Endothelial cell of umbilical vein (primary cell): ENCODE results near the gene FBXO45. TPM values are rescaled to one million over a fixed set of nuclear protein-coding genes. Genes with fewer than 3 reads are reported as not detected.
A peak's percentile ranks its signal among the peaks of the same experiment; 100 is the strongest.

Experiments used
- BruUV-seq: library from RNA; stranded (reverse); fragments of 400-500 nt; replicated peaks from 2 replicates; lab custom pipeline; 2021; lab: Mats Ljungman, UMichigan
- CTCF ChIA-PET: fragments of 300-600, 350-600 bp; sonication (Branson Sonifier 250); formaldehyde crosslinking; loops from one replicate; lab custom pipeline; 2021; ENCODE audit warnings: antibody characterized with exemption, inconsistent platforms; lab: Charles Lee
- POLR2A ChIA-PET: fragments of 300-600, 350-600 bp; sonication (Branson Sonifier 250); formaldehyde crosslinking; loops from one replicate; lab custom pipeline; 2021; ENCODE audit warnings: antibody characterized with exemption, inconsistent platforms; lab: Charles Lee
- DNase-seq: peaks from one replicate; pipeline ENCODE4 v3.0.0-alpha.2; 2011; ENCODE audit warnings: low read depth, low spot score
- FAIRE-seq: peaks from 2 replicates; lab custom pipeline; 2011; peaks lifted over from hg19 to GRCh38; lab: Jason Lieb, UNC
- H2AFZ ChIP-seq: 2 replicates; pipeline ENCODE4 v1.6.0; 2012; ENCODE audit warnings: low read depth, low read length, control low read depth, inconsistent platforms
- H3K27ac ChIP-seq: 2 replicates; pipeline ENCODE4 v1.5.1; 2011; ENCODE audit warnings: low read depth, mild to moderate bottlenecking, control low read depth, low read length, moderate library complexity; ENCODE audit not compliant: insufficient read depth
- H3K27me3 ChIP-seq, 2 experiments: 2 replicates each; pipeline versions ENCODE4 v1.6.0 to v1.6.1; 2011; ENCODE audit warnings: low read length in 2 of 2, mixed read lengths in 1 of 2; ENCODE audit not compliant: control insufficient read depth in 2 of 2, insufficient read depth in 2 of 2
- H3K36me3 ChIP-seq, 2 experiments: 2 replicates in 1 of 2; 3 replicates in 1 of 2; pipeline ENCODE4 v1.5.1; 2011; ENCODE audit warnings: low read length in 2 of 2, mild to moderate bottlenecking in 1 of 2, moderate library complexity in 1 of 2; ENCODE audit not compliant: control insufficient read depth in 2 of 2, insufficient read depth in 2 of 2; ENCODE audit errors: extremely low read depth in 1 of 2
- H3K4me1 ChIP-seq: 3 replicates; pipeline ENCODE4 v1.5.1; 2011; ENCODE audit warnings: mild to moderate bottlenecking, low read length; ENCODE audit not compliant: control insufficient read depth, insufficient read depth; ENCODE audit errors: extremely low read depth
- H3K4me2 ChIP-seq: 2 replicates; pipeline ENCODE4 v1.6.1; 2011; ENCODE audit warnings: low read length, control low read depth, mixed read lengths; ENCODE audit not compliant: insufficient read depth
- H3K4me3 ChIP-seq, 3 experiments: fragments of 200-600 bp in 1 of 3; sonication (generic), shearing (Covaris generic) in 1 of 3; replicated peaks in 1 of 3; 2 replicates each; pipeline ENCODE4 v1.5.1; 2011 to 2016; ENCODE audit warnings: control low read depth in 3 of 3, low read length in 3 of 3, mild to moderate bottlenecking in 2 of 3, inconsistent platforms in 1 of 3, low read depth in 1 of 3, moderate library complexity in 1 of 3; ENCODE audit not compliant: insufficient read depth in 1 of 3
- H3K79me2 ChIP-seq: 2 replicates; pipeline ENCODE4 v1.6.0; 2012; ENCODE audit warnings: low read length, inconsistent platforms; ENCODE audit not compliant: control insufficient read depth, insufficient read depth
- H3K9ac ChIP-seq: replicated peaks from 2 replicates; pipeline ENCODE3; 2011; ENCODE audit warnings: low read length, control low read depth; ENCODE audit not compliant: insufficient read depth; ENCODE audit errors: extremely low read depth
- H3K9me1 ChIP-seq: replicated peaks from 3 replicates; pipeline ENCODE4 v1.6.0; 2011; ENCODE audit warnings: mild to moderate bottlenecking, low read length; ENCODE audit not compliant: control insufficient read depth, insufficient read depth; ENCODE audit errors: extremely low read depth
- H3K9me3 ChIP-seq: replicated peaks from 2 replicates; pipeline ENCODE4 v1.5.1; 2012; ENCODE audit warnings: low read length, inconsistent platforms; ENCODE audit not compliant: control insufficient read depth, insufficient read depth
- H4K20me1 ChIP-seq: replicated peaks from 2 replicates; pipeline ENCODE3; 2011; ENCODE audit warnings: mild to moderate bottlenecking, low read length; ENCODE audit not compliant: control insufficient read depth, insufficient read depth; ENCODE audit errors: extremely low read depth
- FOS ChIP-seq: IDR thresholded peaks from 2 replicates; pipeline ENCODE4 v1.6.1; 2011; ENCODE audit warnings: mild to moderate bottlenecking, low read length, moderate library complexity, borderline replicate concordance; ENCODE audit not compliant: insufficient read depth
- GATA2 ChIP-seq: IDR thresholded peaks from 2 replicates; pipeline ENCODE4 v1.7.0; 2011; ENCODE audit warnings: low read depth, mild to moderate bottlenecking, moderate library complexity, mixed read lengths, low read length; ENCODE audit not compliant: insufficient read length, insufficient read depth
- MAX ChIP-seq: IDR thresholded peaks from 2 replicates; pipeline ENCODE4 v1.6.1; 2011; ENCODE audit not compliant: insufficient read depth, insufficient read length
- dilution Hi-C: fragments of 300-500 bp; cut with MboI; formaldehyde crosslinking; loops from one replicate; pipeline ENCODE4 v1.15.0; 2019; ENCODE audit warnings: low sequenced_read_pairs; ENCODE audit not compliant: extremely low pct_ligation_motif_present
- intact Hi-C: fragments of 100-400 bp; cut with micrococcal nuclease; formaldehyde crosslinking; loops from one replicate; pipeline ENCODE4 v1.10.0; 2022
- polyA plus RNA-seq, 4 experiments: library from polyadenylated mRNA; depleted of rRNA in 3 of 4; stranded (reverse) in 3 of 4; unstranded in 1 of 4; fragments of >200 nt; gene quantifications; 2 replicates each; pipeline versions ENCODE4 v1.2.1 to v1.2.3, GENCODE V29; 2011 to 2012; ENCODE audit warnings: missing spikeins in 1 of 4
- total RNA-seq: library from RNA; stranded (reverse); gene quantifications from 2 replicates; pipeline ENCODE4 v1.2.3, GENCODE V29; 2021
- TF ChIP-seq, protein P1 (sequence below), 2 donors: IDR thresholded peaks; 1 replicate in 1 of 2; 2 replicates in 1 of 2; pipeline ENCODE4 v1.5.1; 2011; ENCODE audit warnings: low read length in 2 of 2, mild to moderate bottlenecking in 2 of 2, moderate library complexity in 2 of 2, control low read depth in 1 of 2, inconsistent platforms in 1 of 2, low read depth in 1 of 2; ENCODE audit not compliant: insufficient read depth in 1 of 2; ENCODE audit errors: extremely low read depth in 1 of 2

FBXO45 gene
- total and polyA plus RNA-seq, 2 donors (not counting 3 experiments of a cell fraction or from before 2014, with no cell fraction given) = 3.5 to 12.4 TPM

DNA sequence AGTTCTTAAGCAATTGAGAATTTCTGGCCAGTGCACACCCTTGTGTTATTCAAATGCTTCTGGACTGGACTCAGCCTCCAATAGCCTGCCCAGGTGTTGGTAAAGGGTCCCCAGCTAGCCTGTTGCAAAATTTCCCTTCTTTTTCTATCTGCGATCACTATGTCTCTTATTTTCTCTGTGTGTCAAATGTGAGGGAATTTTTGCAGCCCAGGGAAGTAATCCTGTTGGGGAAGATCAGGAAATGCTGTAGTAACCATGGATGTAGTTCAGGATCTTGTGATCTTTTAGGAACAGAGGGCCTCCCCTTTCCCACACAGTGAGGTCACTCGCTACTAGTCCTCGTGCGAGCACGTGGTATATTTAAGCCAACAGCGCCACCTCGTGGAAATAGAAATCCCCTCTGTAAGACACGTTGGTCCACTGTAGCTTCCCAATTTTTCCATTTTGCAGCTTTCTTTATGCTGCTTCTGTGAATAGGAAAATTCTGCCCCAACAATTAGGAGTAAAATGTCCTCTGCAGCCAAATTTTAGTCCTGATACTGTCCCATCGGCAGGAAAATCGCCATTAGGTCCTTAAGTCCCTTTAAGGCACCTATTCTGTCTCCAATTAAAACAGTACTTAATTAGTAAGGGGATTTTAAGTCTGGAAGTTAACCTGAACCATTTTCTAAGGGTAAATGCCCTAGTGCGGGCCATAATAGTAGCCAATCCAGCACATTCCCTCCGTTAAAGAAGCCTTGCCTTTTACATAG lies 49.3 kb upstream of the FBXO45 start:
- FAIRE-seq (peak; percentile 91), DNase-seq (peak; percentile 62)
- BruUV-seq = no TSS peak

More for the DNA sequence above, 49.3 kb upstream of the FBXO45 start:
- Histone ChIP-seq H3K9ac (no peak overlapping the region), H3K9me1 (no peaks in the 10 kb centered on the region), H3K27ac (no peak overlapping the region), H3K9me3 (no peaks in the 10 kb centered on the region), H3K79me2 (no peaks in the 10 kb centered on the region), H2AFZ (no peak overlapping the region), H4K20me1 (no peaks in the 10 kb centered on the region), H3K27me3 (no peaks in the 10 kb centered on the region), H3K4me3 (no peak overlapping the region), H3K4me2 (no peak overlapping the region), H3K4me1 (no peaks in the 10 kb centered on the region), H3K36me3 (no peaks in the 10 kb centered on the region)
- CTCF ChIA-PET = interaction anchor here (0.6 to 1.5 kb wide), 18 partner anchors 9 to 669 kb away, joined by 3 to 31 read pairs (median 4); partner anchors contain the start of gene SLC51A
- TF ChIP-seq MAX = peak; percentile 86
- TF ChIP-seq, protein P1, sequence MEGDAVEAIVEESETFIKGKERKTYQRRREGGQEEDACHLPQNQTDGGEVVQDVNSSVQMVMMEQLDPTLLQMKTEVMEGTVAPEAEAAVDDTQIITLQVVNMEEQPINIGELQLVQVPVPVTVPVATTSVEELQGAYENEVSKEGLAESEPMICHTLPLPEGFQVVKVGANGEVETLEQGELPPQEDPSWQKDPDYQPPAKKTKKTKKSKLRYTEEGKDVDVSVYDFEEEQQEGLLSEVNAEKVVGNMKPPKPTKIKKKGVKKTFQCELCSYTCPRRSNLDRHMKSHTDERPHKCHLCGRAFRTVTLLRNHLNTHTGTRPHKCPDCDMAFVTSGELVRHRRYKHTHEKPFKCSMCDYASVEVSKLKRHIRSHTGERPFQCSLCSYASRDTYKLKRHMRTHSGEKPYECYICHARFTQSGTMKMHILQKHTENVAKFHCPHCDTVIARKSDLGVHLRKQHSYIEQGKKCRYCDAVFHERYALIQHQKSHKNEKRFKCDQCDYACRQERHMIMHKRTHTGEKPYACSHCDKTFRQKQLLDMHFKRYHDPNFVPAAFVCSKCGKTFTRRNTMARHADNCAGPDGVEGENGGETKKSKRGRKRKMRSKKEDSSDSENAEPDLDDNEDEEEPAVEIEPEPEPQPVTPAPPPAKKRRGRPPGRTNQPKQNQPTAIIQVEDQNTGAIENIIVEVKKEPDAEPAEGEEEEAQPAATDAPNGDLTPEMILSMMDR (IDR thresholded peaks at IDR 0.05; ENCODE audit: extremely low read depth in 1 of 2, insufficient read depth in 1 of 2, low read depth in 1 of 2, low read length in 2 of 2) = peak; percentile 32 to 44
- TF ChIP-seq FOS = no peak
- no peak for TF ChIP-seq GATA2
- dilution Hi-C loops (no loop called here), intact Hi-C loops (loop anchor here (1.0 to 5.0 kb wide), 2 partner anchors 322 to 446 kb away; no protein-coding TSS in a partner anchor)
- POLR2A ChIA-PET = no interaction called here
